Transverse colon (tissue), 4 donors: ENCODE data around the gene DCHS2. TPM values are rescaled to one million over a fixed set of nuclear protein-coding genes. Genes with fewer than 3 reads are reported as not detected.

Experiments used
- DNase-seq: peaks from one replicate; pipeline ENCODE4 v3.0.0-alpha.2; 2019
- H3K27ac ChIP-seq, 4 donors: fragments of 200-600 bp; sonication (generic); 2 replicates each; pipeline ENCODE4 v1.5.1; 2016 to 2018; ENCODE audit warnings: inconsistent platforms in 4 of 4
- H3K27me3 ChIP-seq: fragments of 200-600 bp; sonication (generic); 2 replicates; pipeline ENCODE4 v1.5.1; 2017; ENCODE audit warnings: inconsistent platforms
- H3K36me3 ChIP-seq, 4 donors: fragments of 200-600 bp; sonication (generic); 2 replicates each; pipeline ENCODE4 v1.5.1; 2017 to 2019; ENCODE audit warnings: inconsistent platforms in 4 of 4
- H3K4me1 ChIP-seq, 4 donors: fragments of 200-600 bp; sonication (generic); 2 replicates each; pipeline ENCODE4 v1.5.1; 2017 to 2020; ENCODE audit warnings: inconsistent platforms in 4 of 4
- H3K4me3 ChIP-seq, 4 donors: fragments of 200-600 bp; sonication (generic); 1 replicate in 1 of 4; 2 replicates in 3 of 4; pipeline versions ENCODE4 v1.5.1 to v1.6.1; 2017 to 2019; ENCODE audit warnings: inconsistent platforms in 4 of 4
- H3K9me3 ChIP-seq, 2 donors: fragments of 200-600 bp; sonication (generic); 2 replicates each; pipeline ENCODE4 v1.5.1; 2017 to 2019; ENCODE audit warnings: inconsistent platforms in 2 of 2
- EP300 ChIP-seq: sonication (generic); formaldehyde crosslinking; IDR thresholded peaks from one replicate; pipeline ENCODE4 v1.6.1; 2017; ENCODE audit warnings: antibody characterized with exemption, low read depth
- POLR2A ChIP-seq: fragments of 450-650 bp; IDR thresholded peaks from one replicate; pipeline ENCODE4 v1.6.1; 2016; ENCODE audit warnings: antibody characterized with exemption, mild to moderate bottlenecking, moderate library complexity
- POLR2AphosphoS5 ChIP-seq, 3 donors: sonication (generic); formaldehyde crosslinking; IDR thresholded peaks; one replicate each; pipeline ENCODE4 v1.6.1; 2016; ENCODE audit warnings: antibody characterized with exemption in 3 of 3
- WGBS, 2 donors: methylation state at CpG; one replicate each; pipeline ENCODE4 v1.1.5; 2018; ENCODE audit warnings: low coverage in 1 of 2; 5-methylcytosine and 5-hydroxymethylcytosine counted together
- in situ Hi-C, 4 donors: fragments of 200-750 bp; cut with MboI; loops; one replicate each; pipeline versions ENCODE4 v1.15.0 to v1.15.1; 2017; ENCODE audit warnings: low sequenced_read_pairs in 3 of 4, low pct_ligation_motif_present in 1 of 4, low pct_unique_long_range_greater_than_20kb in 1 of 4
- intact Hi-C: fragments of 100-400 bp; cut with DNase I; formaldehyde crosslinking; loops from one replicate; pipeline ENCODE4 v1.15.1; 2023; ENCODE audit warnings: low total_unique reads
- total RNA-seq, 4 donors: library from RNA; depleted of rRNA; stranded (reverse); fragments of >200 nt; gene quantifications; one replicate each; pipeline ENCODE4 v1.1.0, GENCODE V29; 2016
- TF ChIP-seq, protein P1 (sequence below), 5 experiments: fragments of 200-600 bp in 3 of 5; fragments of 450-650 bp in 2 of 5; sonication (generic) in 3 of 5; IDR thresholded peaks; 1 replicate in 2 of 5; 2 replicates in 3 of 5; pipeline ENCODE4 v1.5.1; 2016 to 2017; ENCODE audit warnings: antibody characterized with exemption in 5 of 5, inconsistent platforms in 3 of 5, mild to moderate bottlenecking in 2 of 5, moderate library complexity in 1 of 5

The DCHS2 gene
- total RNA-seq, 4 donors from 2014 or later = 0.60 to 20.6 (median 2.9) TPM

DNA sequence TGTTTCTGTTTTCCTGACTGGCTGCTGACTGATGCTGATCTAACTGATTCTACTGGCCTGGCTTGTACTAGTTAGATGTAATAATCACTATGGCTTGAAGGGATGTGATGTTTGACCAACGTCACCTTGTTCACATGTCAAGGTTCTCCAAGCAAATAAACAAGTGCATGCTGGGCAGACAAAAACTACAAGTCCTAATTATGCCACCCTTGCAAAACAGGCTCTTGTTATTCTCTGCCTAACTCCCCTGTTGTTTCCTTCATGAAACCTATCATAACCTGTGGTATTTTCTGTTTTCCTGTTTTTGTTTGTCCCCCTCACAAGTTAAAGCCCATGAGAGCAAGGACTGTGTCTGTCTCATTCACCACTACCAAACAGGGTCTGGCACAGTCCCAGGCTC is 146.2 kb downstream of the DCHS2 start:
- in situ Hi-C loops (no loop called here), intact Hi-C loops (no loop called here)
- no peaks in the 10 kb centered on the region for H3K9me3 ChIP-seq
- no peak for DNase-seq
- TF ChIP-seq POLR2AphosphoS5 (IDR thresholded peaks at IDR 0.05) = no peak
- no peak for TF ChIP-seq EP300
- TF ChIP-seq POLR2A = no peak
- TF ChIP-seq, protein P1, sequence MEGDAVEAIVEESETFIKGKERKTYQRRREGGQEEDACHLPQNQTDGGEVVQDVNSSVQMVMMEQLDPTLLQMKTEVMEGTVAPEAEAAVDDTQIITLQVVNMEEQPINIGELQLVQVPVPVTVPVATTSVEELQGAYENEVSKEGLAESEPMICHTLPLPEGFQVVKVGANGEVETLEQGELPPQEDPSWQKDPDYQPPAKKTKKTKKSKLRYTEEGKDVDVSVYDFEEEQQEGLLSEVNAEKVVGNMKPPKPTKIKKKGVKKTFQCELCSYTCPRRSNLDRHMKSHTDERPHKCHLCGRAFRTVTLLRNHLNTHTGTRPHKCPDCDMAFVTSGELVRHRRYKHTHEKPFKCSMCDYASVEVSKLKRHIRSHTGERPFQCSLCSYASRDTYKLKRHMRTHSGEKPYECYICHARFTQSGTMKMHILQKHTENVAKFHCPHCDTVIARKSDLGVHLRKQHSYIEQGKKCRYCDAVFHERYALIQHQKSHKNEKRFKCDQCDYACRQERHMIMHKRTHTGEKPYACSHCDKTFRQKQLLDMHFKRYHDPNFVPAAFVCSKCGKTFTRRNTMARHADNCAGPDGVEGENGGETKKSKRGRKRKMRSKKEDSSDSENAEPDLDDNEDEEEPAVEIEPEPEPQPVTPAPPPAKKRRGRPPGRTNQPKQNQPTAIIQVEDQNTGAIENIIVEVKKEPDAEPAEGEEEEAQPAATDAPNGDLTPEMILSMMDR (IDR thresholded peaks at IDR 0.05) = no peak
- H3K27ac ChIP-seq = no peak overlapping the region
- H3K27me3 ChIP-seq = no peaks in the 10 kb centered on the region
- H3K4me3 ChIP-seq = no peak overlapping the region
- 48 to 80% methylated on average over 1 of the region's 1 CpG for WGBS, 2 donors
- H3K4me1 ChIP-seq = no peaks in the 10 kb centered on the region
- H3K36me3 ChIP-seq = no peaks in the 10 kb centered on the region

DNA sequence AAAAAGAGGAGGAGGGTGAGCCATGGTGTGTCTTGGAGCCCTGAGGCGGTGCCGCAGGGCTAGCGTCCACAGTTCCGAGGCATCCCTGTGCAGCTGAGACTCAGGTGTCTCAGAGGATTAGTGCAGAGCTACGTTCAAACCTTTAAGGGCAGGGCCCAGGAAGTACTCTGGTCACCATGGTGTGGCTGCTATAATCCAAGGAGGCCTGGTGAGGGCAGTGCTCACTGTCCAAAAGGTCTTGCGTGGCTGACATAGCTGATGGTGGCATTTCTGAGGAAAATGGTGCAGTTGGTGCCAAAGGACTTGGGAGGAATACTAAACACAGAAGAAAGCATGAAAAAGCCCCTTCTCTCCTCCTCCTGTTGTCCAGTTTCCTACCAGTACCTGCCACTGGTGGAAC is 146.9 kb downstream of the DCHS2 start:
- Histone ChIP-seq H3K4me3 (no peak overlapping the region), H3K27me3 (no peaks in the 10 kb centered on the region), H3K36me3 (no peaks in the 10 kb centered on the region), H3K9me3 (no peaks in the 10 kb centered on the region), H3K4me1 (no peaks in the 10 kb centered on the region), H3K27ac (no peak overlapping the region)
- 73 to 100% methylated on average over 2 to 6 of the region's 6 CpGs for whole genome bisulfite sequencing, 2 donors
- in situ Hi-C loops (no loop called here), intact Hi-C loops (no loop called here)
- no peak for TF ChIP-seq POLR2AphosphoS5 (IDR thresholded peaks at IDR 0.05)
- no peak for TF ChIP-seq EP300
- TF ChIP-seq, protein P1 (IDR thresholded peaks at IDR 0.05) = no peak
- TF ChIP-seq POLR2A = no peak
- no peak for DNase-seq

DNA sequence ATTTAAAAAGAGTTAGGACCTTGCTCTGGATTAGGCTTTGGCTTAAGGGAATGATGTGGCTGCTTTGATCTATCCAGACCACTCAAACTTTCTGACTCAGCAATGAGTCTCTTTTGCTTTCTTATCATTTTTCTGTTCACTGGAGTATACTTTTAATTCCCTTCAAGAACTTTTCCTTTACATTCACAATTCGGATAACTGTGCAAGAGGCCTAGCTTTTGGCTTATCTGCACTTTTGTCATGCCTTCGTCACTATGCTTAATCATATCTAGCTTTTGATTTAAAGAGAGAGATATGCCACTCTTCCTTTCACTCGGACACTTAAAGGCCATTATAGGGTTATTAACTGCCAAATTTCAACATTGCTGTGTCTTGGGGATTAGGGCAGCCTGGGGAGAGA is 147.9 kb downstream of the DCHS2 start:
- DNase-seq = no peak
- intact Hi-C loops = no loop called here
- TF ChIP-seq, protein P1 (IDR thresholded peaks at IDR 0.05) = no peak
- TF ChIP-seq POLR2A = no peak
- TF ChIP-seq EP300 = no peak
- no peak for TF ChIP-seq POLR2AphosphoS5 (IDR thresholded peaks at IDR 0.05)
- in situ Hi-C loops = no loop called here
- H3K27me3 ChIP-seq = no peaks in the 10 kb centered on the region
- H3K4me3 ChIP-seq = no peak overlapping the region
- no peaks in the 10 kb centered on the region for H3K36me3 ChIP-seq
- 40 to 78% methylated on average over 3 of the region's 3 CpGs for WGBS, 2 donors
- H3K4me1 ChIP-seq = no peaks in the 10 kb centered on the region
- H3K27ac ChIP-seq = no peak overlapping the region
- H3K9me3 ChIP-seq = no peaks in the 10 kb centered on the region

DNA sequence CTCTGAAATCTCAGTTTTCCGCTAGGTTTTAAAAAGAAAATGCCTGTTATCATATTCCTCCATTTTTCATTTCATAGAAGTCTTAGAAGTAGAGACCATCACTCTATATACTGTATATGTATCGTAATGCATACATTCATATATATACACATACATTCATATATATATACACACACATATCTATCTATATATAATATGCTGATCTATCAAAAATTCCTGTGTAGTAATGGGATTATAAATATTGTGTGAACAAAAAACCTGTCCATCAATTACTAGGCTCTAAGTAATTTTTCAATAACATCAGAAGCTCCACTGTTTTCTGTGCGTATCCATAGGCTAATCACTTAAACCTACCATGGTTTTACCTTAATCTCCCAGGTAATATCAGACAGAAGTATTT is 150.2 kb downstream of the DCHS2 start:
- 93% methylated on average over 3 of the region's 3 CpGs for WGBS, 2 donors
- TF ChIP-seq, protein P1 (IDR thresholded peaks at IDR 0.05) = no peak
- TF ChIP-seq POLR2A = no peak
- TF ChIP-seq EP300 = no peak
- no peak for TF ChIP-seq POLR2AphosphoS5 (IDR thresholded peaks at IDR 0.05)

More for the DNA sequence above, 150.2 kb downstream of the DCHS2 start:
- no peaks in the 10 kb centered on the region for H3K27me3 ChIP-seq
- H3K27ac ChIP-seq = no peak overlapping the region
- in situ Hi-C loops (no loop called here), intact Hi-C loops (no loop called here)
- H3K9me3 ChIP-seq = no peaks in the 10 kb centered on the region
- no peak overlapping the region for H3K4me3 ChIP-seq
- DNase-seq = no peak
- H3K4me1 ChIP-seq = no peaks in the 10 kb centered on the region
- no peaks in the 10 kb centered on the region for H3K36me3 ChIP-seq
